COLO668 (cell line): ENCODE data around the gene HIPK2.
A peak's percentile ranks its signal among the peaks of the same experiment; 100 is the strongest.

ENCODE experiments used
- DNase-seq: peaks from one replicate; lab custom pipeline; 2025; ENCODE audit not compliant: unreplicated experiment; lab: John Stamatoyannopoulos, UW

The HIPK2 gene

GRCh38 chr7:139699640-139700504 is 77.9 kb downstream of the HIPK2 start:
- no peak for DNase-seq

- DNase-seq, result no peak
Measured at GRCh38 chr7:139698844-139699243, 79.0 kb downstream of the HIPK2 start.

GRCh38 chr7:139698278-139698677 is 79.5 kb downstream of the HIPK2 start:
- no peak for DNase-seq

- peak; percentile 74 for DNase-seq
Measured at GRCh38 chr7:139697056-139697455, 80.7 kb downstream of the HIPK2 start.

- peak; percentile 20 for DNase-seq
Measured at GRCh38 chr7:139696552-139696951, 81.2 kb downstream of the HIPK2 start.

- no peak for DNase-seq
Measured at GRCh38 chr7:139695588-139695987, 82.2 kb downstream of the HIPK2 start.

- no peak for DNase-seq
Measured at GRCh38 chr7:139695051-139695450, 82.7 kb downstream of the HIPK2 start.

- peak; percentile 23 for DNase-seq
Measured at GRCh38 chr7:139694389-139694676, 83.5 kb downstream of the HIPK2 start.

GRCh38 chr7:139693651-139694388 is 84.0 kb downstream of the HIPK2 start:
- DNase-seq, result no peak

- no peak for DNase-seq
Measured at GRCh38 chr7:139692723-139693122, 85.1 kb downstream of the HIPK2 start.

- no peak for DNase-seq
Measured at GRCh38 chr7:139691253-139691781, 86.5 kb downstream of the HIPK2 start.

- no peak for DNase-seq
Measured at GRCh38 chr7:139687980-139688632, 89.7 kb downstream of the HIPK2 start.

GRCh38 chr7:139687211-139687954 is 90.4 kb downstream of the HIPK2 start:
- DNase-seq, result no peak

- DNase-seq, result no peak
Measured at GRCh38 chr7:139683137-139683921, 94.5 kb downstream of the HIPK2 start.

- no peak for DNase-seq
Measured at GRCh38 chr7:139682136-139683013, 95.4 kb downstream of the HIPK2 start.

GRCh38 chr7:139681812-139682135 is 96.0 kb downstream of the HIPK2 start:
- DNase-seq, result no peak

- no peak for DNase-seq
Measured at GRCh38 chr7:139681463-139681755, 96.4 kb downstream of the HIPK2 start.

GRCh38 chr7:139680676-139681462 is 96.9 kb downstream of the HIPK2 start:
- DNase-seq, result no peak
